Neural progenitor cell (in vitro differentiated cells): ENCODE data around the gene MORN3.

Source experiments
- CTCF ChIP-seq: fragments of 200-600 bp; sonication (generic); IDR thresholded peaks from 2 replicates; pipeline ENCODE4 v1.5.1; 2017; ENCODE audit warnings: antibody characterized with exemption, mild to moderate bottlenecking
- EZH2 ChIP-seq: fragments of 200-600 bp; sonication (generic); IDR thresholded peaks from 2 replicates; pipeline ENCODE4 v1.6.1; 2017; ENCODE audit warnings: antibody characterized with exemption, mild to moderate bottlenecking, moderate library complexity
- EZH2phosphoT487 ChIP-seq: fragments of 200-600 bp; sonication (generic); IDR thresholded peaks from 2 replicates; pipeline ENCODE4 v1.6.1; 2017; ENCODE audit warnings: antibody characterized with exemption

- TF ChIP-seq EZH2phosphoT487 (no peak), EZH2 (no peak), CTCF (no peak)
These were observed 68.6 kb downstream of the MORN3 start for GRCh38 chr12:121600702-121601336.
